Cortex of kidney (tissue), 1 donor: Measurements from ENCODE around the gene IFNA17.
"Not testable (repeated sequence)": the region's sequence is repeated elsewhere in the genome, so short reads cannot be mapped to it uniquely, and the experiment has no call there.

ENCODE experiments used
- DNase-seq: peaks from one replicate; lab custom pipeline; 2025; lab: John Stamatoyannopoulos, UW

The IFNA17 gene

DNA sequence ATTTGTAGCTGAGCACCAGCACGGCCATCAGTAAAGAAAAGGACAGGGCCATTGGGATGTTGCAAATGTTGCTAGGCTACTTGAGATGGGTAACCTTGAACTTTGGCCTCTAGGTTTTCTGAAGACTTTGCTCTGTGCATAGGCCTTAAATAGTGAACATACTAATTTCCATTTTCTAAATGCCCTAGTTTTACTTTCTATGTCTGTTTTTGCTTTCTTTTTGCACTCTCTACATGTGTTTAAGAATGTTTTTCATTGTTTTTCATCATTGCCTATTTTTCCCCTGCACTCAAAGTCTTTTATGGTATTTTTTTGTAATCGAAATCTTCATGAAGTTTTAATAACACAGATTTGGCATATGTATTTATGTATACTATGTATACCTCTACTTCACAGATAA is at the start of gene IFNA17:
IFNA17 (minus strand) TSS at position 101 of the 400 bp plus-strand sequence; CDS start at position 52, 49 bp downstream.
- no peak for DNase-seq

GRCh38 chr9:21268347-21268657 is 40.3 kb upstream of the IFNA17 start:
- DNase-seq: no peak

- no peak for DNase-seq
Measured at GRCh38 chr9:21267485-21268346, 39.7 kb upstream of the IFNA17 start.

DNA sequence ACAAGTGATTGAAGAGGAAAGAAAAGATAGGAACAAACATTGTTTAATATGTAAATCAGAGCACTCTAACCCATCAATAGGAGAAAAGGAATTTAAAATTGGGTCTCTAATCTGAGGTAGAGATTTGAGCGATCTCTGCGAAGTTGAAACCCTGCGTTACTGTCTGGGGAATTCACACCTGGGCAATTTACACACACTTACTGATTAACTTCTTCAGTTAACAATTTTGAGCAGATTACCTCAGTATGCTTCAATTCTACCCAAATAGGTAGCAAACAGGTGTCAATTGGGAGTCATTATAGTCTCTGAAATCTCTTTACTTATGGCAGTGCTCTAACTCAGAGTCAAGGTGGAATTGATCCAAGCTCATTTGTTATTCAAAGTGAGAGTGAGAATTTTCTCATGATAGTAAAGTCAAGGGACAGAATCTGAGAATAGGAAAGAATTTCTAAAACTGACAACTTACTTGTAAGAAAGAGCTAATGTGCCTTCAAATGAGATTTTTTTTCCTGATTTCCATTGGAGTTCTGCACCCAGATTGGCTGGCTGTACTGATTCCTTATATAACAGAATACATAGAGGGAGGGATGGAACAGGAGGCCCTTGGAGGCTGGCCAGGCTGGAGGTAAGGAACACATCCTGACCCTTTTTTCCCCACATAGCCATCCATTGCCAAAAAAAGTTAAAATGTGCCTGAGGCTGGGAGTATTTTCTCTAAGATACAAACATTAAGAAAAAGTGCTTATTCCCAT is 38.9 kb upstream of the IFNA17 start:
- no peak for DNase-seq

- no peak for DNase-seq
Measured at GRCh38 chr9:21265421-21266189, 37.6 kb upstream of the IFNA17 start.

- DNase-seq: no peak
Measured at GRCh38 chr9:21255538-21256212, 27.7 kb upstream of the IFNA17 start.

DNA sequence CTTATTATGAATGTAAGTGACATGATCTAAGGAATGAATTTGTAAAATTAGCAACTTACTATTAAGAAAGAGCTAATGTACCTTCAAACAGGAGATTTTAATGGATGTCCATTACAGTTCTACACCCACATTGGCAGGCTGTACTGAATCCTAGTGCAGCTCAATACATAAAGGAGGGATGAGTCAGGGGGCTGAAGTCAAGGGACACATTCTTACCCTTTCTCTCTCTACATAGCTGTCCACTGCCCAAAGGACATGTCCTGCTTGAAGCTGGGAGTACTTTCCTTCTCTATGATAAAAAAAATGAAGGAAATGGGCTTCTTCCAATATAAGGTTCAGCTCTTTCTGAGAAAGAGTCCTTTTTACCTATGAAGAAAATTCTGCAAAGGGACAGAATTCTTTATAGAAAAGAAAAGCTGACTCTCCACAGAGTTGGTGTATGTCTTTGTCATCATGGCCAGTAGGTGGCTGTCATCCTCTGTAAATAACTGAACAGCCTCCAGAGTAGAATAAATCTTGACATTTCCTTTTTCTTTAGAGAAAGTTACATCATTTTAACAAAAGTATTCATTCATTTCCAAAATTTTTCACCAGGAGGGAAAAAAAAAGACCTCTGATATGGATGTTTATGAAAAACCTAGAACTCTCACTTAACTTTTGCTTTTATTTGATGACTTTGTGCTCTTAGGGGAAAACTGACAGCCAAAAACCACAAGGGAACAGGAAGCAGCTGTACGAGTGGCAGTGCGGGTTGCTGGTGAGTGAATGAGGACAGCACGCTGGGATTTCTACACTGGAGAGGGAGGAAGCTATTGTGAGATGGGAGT is 24.9 kb upstream of the IFNA17 start:
- no peak for DNase-seq

DNA sequence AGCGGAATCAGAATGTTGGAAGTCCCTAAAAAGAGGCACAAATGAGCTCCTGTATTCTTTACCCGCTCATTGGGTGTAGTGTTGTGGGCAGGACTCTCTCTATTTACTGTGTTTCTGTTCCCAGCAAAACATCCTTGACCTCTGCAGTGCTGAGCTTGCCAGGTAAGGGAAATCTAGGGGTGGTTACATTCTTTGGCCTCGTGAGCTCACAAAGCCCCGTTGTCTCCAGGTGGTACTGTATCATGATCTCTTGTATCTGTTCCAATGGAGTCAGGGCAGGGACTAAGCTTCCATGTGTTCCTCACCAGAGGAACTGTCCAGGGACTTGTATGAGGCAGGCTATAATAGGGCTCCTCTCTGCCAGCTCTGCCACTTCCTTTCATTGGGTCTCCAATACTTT is 23.6 kb upstream of the IFNA17 start:
- DNase-seq: no peak

DNA sequence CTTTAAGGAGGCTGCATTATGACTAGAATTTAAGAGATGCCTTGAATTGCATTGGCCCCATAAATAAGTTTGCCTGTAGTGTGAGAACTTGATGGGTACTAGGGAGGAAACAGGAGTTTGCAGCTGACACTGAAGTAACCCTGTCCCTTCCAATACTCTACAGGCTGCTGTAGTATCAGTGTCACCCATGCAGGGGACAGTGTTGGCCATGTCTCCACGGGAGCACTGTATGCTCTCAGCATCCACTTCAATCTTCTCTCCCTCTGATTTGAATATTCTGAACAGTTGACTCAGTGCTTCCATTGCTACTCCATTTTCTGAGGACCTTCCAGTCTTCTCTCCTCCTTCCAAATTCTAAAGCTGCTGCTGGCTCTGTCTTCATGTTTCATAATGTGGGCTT is 23.2 kb upstream of the IFNA17 start:
- DNase-seq: no peak

DNA sequence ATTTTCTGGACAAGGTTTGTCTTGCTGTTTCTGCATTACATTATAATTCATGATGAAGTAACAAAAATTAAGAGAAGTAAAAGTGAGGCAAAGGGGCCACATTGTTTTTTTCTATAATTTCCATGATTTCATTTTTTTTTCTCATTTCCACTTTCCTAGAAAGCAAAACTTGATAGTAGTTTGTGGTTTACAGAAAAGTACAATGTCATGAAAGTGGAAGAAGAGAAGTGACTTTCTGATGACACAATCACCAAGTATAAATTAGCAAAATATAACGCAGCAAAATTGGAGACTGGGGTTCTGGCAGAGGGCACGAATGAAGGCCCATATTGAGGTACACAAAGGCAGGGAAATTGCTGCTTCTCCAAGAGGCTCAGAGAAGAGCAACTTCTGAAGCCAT is 16.8 kb upstream of the IFNA17 start:
- no peak for DNase-seq

DNA sequence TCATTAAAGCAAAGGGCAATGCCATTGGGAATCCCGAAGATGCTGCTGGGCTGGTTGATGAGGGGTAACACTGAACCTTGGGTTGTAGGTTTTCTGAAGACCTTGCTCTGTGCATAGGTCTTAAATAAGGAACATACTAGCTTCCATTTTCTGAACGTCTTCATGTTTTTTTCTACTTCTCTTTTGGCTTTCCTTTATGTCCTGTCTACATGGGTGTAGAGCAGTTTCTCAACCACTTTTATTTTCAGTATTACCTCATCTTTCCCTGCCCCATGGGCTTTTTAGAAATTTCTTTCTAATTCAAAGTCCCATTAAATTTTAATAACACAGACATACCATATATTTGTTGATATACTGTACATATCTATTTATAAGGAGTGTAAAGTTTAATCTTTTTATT is 11.9 kb upstream of the IFNA17 start, which contains the start of gene IFNA14:
IFNA14 (minus strand) TSS at position 95 of the 400 bp plus-strand sequence; CDS start at position 25, 70 bp downstream.
- no peak for DNase-seq

DNA sequence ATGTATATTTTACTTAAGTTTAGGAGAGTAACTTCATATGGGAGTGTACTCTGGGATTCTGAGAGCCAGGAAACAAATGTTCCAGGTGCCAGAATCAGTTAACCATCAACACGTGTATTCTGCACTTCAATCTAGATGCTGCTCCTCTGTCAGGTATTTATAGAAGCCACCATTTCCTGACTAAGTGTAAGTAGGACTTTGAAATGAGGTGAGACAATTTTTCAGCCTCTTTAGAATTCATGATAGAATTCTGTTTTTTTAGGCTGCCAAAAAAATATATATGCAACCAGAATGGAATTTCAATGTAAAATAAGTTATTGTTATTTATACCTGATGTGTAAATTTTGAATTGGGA is 8.3 kb upstream of the IFNA17 start:
- not testable (repeated sequence) for DNase-seq

GRCh38 chr9:21235468-21236359 is 7.7 kb upstream of the IFNA17 start:
- DNase-seq: not testable (repeated sequence)

- no peak for DNase-seq
Measured at GRCh38 chr9:21234153-21234687, 6.2 kb upstream of the IFNA17 start.

DNA sequence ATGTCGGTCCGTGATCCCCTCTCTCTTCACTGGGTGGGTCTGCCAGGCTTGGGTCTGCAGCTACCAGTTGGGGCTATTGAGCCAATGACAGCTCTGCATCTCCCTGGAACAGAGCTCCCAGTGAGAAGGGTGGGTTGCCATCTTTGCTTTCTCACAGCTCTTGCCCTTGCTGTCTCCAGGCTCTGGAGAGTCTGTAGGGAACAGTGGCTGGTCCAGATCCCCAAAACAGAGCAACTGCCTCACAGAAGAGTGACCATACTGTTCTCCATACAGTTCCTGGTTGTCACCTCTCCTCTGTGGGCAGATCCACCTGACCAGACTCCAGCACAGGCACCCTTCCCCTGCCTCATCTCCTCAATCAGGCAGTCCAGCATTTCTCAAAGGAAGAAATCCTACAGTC is 5.2 kb upstream of the IFNA17 start:
- no peak for DNase-seq

DNA sequence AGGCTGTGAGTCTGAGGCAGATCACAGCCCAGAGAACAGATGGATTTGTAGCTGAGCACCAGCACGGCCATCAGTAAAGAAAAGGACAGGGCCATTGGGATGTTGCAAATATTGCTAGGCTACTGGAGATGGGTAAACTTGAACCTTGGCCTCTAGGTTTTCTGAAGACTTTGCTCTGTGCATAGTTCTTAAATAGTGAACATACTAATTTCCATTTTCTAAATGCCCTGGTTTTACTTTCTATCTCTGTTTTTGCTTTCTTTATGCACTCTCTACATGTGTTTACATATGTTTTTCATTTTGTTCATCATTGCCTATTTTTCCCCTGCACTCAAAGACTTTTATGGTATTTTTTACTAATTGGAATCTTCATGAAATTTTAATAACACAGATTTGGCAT is 10.8 kb downstream of the IFNA17 start, which contains the start of gene IFNA16:
IFNA16 (minus strand) TSS at position 101 of the 400 bp plus-strand sequence; CDS start at position 95, 6 bp downstream.
- DNase-seq: not testable (repeated sequence)

DNA sequence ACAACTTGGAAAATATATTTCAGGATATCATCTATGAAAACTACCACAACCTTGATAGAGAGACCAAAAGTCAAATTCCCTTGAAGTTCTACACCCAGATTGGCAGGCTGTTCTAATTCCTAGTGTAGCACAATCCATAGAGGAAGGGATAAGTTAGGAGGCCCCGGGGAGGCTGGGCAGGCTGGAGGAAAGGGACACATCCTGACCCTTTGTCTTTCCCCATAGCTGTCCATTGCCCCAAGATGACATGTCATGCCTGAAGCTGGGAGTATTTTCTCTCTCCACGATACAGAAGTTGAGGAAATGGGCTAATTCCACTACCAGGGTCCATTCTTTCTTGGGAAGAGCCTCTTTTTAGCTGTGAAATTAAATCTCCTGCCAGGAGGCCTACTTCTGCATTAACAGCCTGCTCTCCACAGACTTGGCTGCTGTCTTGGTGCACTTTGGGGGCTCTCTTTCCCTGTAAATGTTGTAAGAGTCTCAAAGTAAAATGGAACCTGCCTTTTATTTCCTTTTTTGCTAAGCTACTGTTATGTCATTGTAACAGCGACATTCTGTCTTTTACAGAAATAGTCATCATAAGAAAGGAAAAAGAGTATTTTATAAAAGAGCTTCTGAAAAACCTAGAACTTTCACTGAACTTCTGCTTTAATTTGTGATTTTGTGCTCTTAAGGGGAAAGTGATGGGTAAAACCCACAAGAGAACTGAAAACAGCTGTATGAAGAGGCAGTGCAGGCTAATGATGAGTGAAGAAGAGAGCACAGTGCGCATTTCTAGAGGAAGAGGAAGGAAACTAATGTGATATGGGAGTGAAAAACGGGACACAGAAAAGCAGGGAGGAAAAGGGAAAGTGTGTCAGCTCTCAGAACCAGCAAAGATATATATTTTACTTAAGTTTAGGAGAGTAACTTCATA is 14.4 kb downstream of the IFNA17 start:
- DNase-seq: not testable (repeated sequence)

DNA sequence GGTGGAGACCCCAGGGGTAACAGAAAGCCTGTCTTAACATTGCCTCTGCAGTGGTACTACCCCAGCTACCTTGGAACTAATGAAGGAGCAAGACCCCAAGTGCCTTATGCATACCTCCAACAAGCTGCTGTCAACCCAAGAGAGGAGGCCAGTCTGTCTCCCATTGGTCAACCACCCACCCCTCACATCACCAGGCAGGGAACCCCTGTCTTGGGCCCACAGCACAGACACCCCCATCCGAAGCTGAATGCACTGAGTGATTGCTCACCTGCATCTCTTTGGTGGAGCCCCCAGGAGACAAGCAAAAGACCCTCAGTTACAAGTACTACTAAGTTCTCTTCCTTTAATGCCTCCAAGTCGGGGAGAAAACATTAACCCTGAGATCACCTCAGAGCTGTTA is 15.9 kb downstream of the IFNA17 start:
- not testable (repeated sequence) for DNase-seq
